Mesenteric fat pad (tissue), 1 donor: ENCODE results near the gene ZNF329. TPM values are rescaled to one million over a fixed set of nuclear protein-coding genes. Genes with fewer than 3 reads are reported as not detected.

ENCODE experiments used
- DNase-seq: peaks from one replicate; pipeline ENCODE4 v3.0.0-alpha.2; 2020; ENCODE audit warnings: low spot score
- total RNA-seq: library from RNA; stranded (reverse); fragmentation: NEBNext Ultra II Directional; extraction: Animal tissue kit (Norgen Biotek cat#: 25700); gene quantifications from one replicate; pipeline ENCODE4 v1.2.1, GENCODE V29; 2021
- donor health status: DM: yes; HTN: yes; CAD: no.

The ZNF329 gene
- total RNA-seq, 1 donor from 2014 or later = 8.3 TPM

GRCh38 chr19:58118979-58119733 is 31.4 kb downstream of the ZNF329 start:
- DNase-seq = no peak

- no peak for DNase-seq
These were observed 32.6 kb downstream of the ZNF329 start for GRCh38 chr19:58117841-58118575.

GRCh38 chr19:58108546-58108817 is 42.1 kb downstream of the ZNF329 start:
- no peak for DNase-seq

- DNase-seq = no peak
These were observed 42.6 kb downstream of the ZNF329 start for GRCh38 chr19:58107778-58108545.

GRCh38 chr19:58098682-58098998 is 51.9 kb downstream of the ZNF329 start:
- no peak for DNase-seq

- DNase-seq = peak; percentile 100
These were observed 52.6 kb downstream of the ZNF329 start, which contains the start of gene ZSCAN18 for GRCh38 chr19:58097781-58098681. ZSCAN18 (minus strand) TSS chr19:58098231; CDS start chr19:58090267, 7,964 bp downstream.

GRCh38 chr19:58097349-58097748 is 53.2 kb downstream of the ZNF329 start:
- no peak for DNase-seq

- no peak for DNase-seq
These were observed 53.7 kb downstream of the ZNF329 start for GRCh38 chr19:58096884-58097283.

- peak; percentile 84 for DNase-seq
These were observed 55.3 kb downstream of the ZNF329 start for GRCh38 chr19:58095328-58095727.

GRCh38 chr19:58093071-58093470 is 57.5 kb downstream of the ZNF329 start:
- DNase-seq = peak; percentile 53

- DNase-seq = peak; percentile 78
These were observed 59.2 kb downstream of the ZNF329 start for GRCh38 chr19:58091251-58091995.

GRCh38 chr19:58089846-58090245 is 60.7 kb downstream of the ZNF329 start:
- peak; percentile 65 for DNase-seq

GRCh38 chr19:58088521-58089052 is 62.0 kb downstream of the ZNF329 start:
- DNase-seq = no peak

- no peak for DNase-seq
These were observed 63.5 kb downstream of the ZNF329 start for GRCh38 chr19:58086825-58087710.

GRCh38 chr19:58085348-58085875 is 65.2 kb downstream of the ZNF329 start:
- no peak for DNase-seq

GRCh38 chr19:58084596-58085347 is 65.8 kb downstream of the ZNF329 start:
- no peak for DNase-seq

- no peak for DNase-seq
These were observed 67.6 kb downstream of the ZNF329 start for GRCh38 chr19:58083021-58083420.

- DNase-seq = no peak
These were observed 70.8 kb downstream of the ZNF329 start for GRCh38 chr19:58079792-58080191.
